Measurements from ENCODE around the gene SV2C.
A peak's percentile ranks its signal among the peaks of the same experiment; 100 is the strongest.

SV2C gene

DNA sequence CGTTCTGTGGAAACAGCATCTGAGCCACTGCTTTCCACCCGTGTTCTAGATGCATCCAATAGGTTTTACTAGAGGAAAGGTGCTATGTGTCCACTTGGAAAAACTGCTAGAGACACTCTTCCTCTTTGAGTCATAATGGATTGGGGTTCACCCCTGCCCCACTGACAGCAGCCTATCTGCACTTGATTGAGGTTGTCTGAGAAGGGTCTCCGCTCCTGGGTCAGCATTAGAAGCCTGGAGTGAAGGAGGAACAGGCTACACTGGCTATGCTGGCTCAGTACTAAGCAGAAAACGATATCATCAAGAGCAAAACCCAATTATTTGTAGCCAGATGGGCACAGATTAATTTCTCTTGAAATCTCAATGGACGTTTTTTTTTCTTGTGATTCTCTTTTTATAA, 167.3 kb downstream of the SV2C start:
- DNase-seq (ENCODE audit: low read depth in 2 of 2), result no peak

DNA sequence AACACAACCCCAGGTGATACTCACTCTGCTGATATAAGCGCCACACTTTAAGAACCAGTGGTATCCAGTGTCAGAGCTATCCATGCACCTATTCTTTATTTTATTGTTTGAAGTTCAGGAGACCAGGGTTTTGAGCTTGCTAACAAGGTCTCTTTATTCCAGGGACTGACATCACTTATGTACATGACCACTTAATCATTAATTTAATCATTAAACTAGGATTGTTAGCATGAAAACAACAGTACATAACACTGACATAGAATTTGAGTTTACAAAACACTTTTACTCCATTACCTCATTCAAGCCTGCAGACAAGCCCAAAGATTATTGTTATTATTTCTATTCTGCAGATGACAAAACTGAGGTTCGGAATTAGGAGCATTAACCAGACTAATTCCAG, 168.5 kb downstream of the SV2C start:
- DNase-seq (ENCODE audit: low read depth in 2 of 2), result no peak

DNA sequence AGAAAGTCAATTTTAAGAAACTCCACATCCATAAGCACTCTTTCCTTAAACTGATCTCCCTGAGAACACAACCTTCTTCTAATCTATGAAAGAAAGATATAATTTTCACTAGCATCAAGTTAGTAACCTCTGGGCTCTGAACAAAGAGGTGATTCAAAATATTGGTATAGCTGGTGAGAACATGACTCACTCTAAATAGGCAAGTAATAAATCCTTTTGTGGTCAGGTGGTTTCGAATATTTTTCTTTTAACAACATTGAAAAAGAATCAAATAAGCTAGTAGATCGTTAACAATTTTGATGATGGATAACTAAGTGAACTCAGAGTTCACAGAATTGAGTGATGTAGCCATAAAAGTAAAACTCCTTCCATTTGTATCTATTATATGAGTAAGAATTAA, 169.3 kb downstream of the SV2C start:
- no peak for DNase-seq (ENCODE audit: low read depth in 2 of 2)

- peak; percentile 13 to 32 for DNase-seq (ENCODE audit: low read depth in 2 of 2)
These were observed 173.1 kb downstream of the SV2C start for GRCh38 chr5:76256116-76256889.

GRCh38 chr5:76257225-76257833, 174.1 kb downstream of the SV2C start:
- DNase-seq (ENCODE audit: low read depth in 2 of 2), result no peak

DNA sequence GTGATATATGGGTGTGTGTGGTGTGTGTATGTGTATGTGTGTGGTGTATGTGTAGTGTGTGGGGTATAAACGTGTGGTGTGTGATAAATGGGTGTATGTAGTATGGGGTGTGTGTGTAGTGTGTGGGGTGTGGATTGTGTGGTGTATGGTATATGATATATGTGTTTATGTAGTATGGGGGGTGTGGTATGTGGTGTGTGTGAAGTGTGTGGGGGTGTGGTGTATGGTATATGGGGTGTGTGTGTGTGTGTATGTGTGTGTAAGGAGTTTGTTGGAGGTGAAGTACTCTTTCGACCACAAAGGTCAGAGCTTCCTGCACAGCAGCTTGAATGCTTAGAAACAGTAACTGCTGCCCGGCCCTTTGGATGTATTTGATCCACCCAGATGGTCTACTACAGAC, 174.7 kb downstream of the SV2C start:
- no peak for DNase-seq (ENCODE audit: low read depth in 2 of 2)

GRCh38 chr5:76264681-76265080, 181.5 kb downstream of the SV2C start:
- DNase-seq (ENCODE audit: low read depth in 2 of 2), result no peak

GRCh38 chr5:76269259-76269931, 186.2 kb downstream of the SV2C start:
- DNase-seq (ENCODE audit: low read depth in 2 of 2), result peak; percentile 10 to 30

- peak in 1 of 2 donors; percentile 21 for DNase-seq (ENCODE audit: low read depth in 2 of 2)
These were observed 186.9 kb downstream of the SV2C start for GRCh38 chr5:76269932-76270610.

- no peak for DNase-seq (ENCODE audit: low read depth in 2 of 2)
These were observed 188.7 kb downstream of the SV2C start for GRCh38 chr5:76271836-76272235.

DNA sequence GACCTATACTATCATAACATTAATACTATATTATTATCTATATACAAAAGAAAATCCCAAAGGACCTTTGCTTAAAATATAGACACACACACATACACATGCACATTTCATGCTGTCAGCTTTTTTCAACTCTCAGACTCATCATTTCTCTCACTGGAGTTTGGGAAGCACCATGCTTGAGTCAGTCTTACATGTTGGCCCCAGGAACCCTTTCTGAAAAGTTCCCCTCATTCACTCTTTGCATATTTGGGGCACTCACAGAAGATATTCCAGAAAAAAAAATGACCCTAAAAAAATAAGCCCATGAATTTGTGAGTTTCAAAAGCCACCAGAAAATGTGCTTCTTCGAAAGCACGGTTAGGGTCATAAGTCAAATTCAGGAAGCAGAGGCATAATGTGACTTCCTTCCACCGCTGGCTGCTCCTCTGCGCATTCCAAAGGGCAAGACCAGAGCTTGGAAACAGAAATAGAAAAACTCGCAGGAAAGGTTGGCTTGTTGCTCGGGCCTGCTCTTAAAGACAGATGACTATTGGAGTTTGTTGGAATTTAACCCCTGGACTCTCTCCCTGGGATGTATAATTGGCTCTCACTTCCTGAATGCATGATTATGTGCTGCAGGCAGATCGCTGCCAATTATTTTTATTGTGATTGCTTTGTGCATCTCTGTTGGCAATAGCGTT, 190.2 kb downstream of the SV2C start:
- no peak for DNase-seq (ENCODE audit: low read depth in 2 of 2)

DNA sequence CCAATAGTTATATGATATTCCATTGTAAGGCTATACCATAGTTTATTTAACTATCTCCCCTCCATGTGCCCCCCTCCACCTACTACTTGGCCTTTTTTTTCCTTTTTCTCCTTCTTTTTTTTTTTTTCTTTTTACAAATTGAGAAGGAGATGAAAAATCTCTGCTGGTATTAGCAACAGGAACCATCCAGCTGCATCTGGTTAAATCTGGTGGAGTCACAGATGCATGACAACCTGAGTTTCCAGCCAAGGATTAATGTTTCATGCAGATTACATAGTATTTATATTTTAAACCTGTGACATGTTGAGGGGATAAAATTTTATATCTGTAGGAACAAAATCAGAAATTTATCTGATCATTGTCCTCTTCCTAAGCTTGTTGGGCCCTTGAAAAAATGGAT, 191.4 kb downstream of the SV2C start:
- DNase-seq (ENCODE audit: low read depth in 2 of 2), result no peak

- DNase-seq (ENCODE audit: low read depth in 2 of 2), result no peak
These were observed 194.6 kb downstream of the SV2C start for GRCh38 chr5:76277736-76278135.

GRCh38 chr5:76278261-76278789, 195.1 kb downstream of the SV2C start:
- no peak for DNase-seq (ENCODE audit: low read depth in 2 of 2)

- DNase-seq (ENCODE audit: low read depth in 2 of 2), result no peak
These were observed 197.3 kb downstream of the SV2C start for GRCh38 chr5:76280494-76280893.

DNA sequence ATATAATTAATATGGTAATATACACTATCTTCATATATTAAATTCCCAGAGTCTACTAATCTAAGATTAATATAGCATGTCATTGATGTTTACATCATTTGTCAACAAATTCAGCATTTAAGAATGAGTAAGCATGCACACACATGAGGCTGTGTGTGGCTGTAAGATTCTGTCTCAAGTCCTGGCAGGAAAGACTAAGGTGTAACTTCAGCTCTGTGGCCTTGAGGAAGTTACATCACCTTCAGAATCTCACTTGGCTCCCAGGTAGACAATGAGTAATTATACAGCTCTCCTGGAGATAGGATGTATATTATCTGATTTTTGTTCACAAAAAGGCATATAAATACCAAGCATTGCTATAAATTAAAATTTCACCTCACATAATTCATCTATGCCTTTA, 200.5 kb downstream of the SV2C start:
- DNase-seq (ENCODE audit: low read depth in 2 of 2), result no peak

GRCh38 chr5:76289692-76290091, 206.5 kb downstream of the SV2C start:
- DNase-seq (ENCODE audit: low read depth in 2 of 2), result no peak

- DNase-seq (ENCODE audit: low read depth in 2 of 2), result no peak
These were observed 207.2 kb downstream of the SV2C start for GRCh38 chr5:76290321-76290757.

GRCh38 chr5:76291305-76292077, 208.3 kb downstream of the SV2C start:
- DNase-seq (ENCODE audit: low read depth in 2 of 2), result no peak

GRCh38 chr5:76292620-76293322, 209.6 kb downstream of the SV2C start:
- no peak for DNase-seq (ENCODE audit: low read depth in 2 of 2)

Measured in activated CD4-positive, alpha-beta T cell treated with anti-CD3 and anti-CD28 coated beads for 24 hours (primary cell).